GM12878 (cell line): ENCODE measurements around the gene PLEKHN1. TPM values are rescaled to one million over a fixed set of nuclear protein-coding genes. Genes with fewer than 3 reads are reported as not detected.

Experiments used
- ATAC-seq: fragments of 200-7000 bp; cut with Tn5 transposase; 3 replicates; pipeline ENCODE4 v1.9.1; 2020; ENCODE audit warnings: mild to moderate bottlenecking, moderate library complexity
- BruUV-seq: library from RNA; stranded (reverse); fragments of 400-500 nt; replicated peaks from 2 replicates; lab custom pipeline; 2021; lab: Mats Ljungman, UMichigan
- CTCF ChIA-PET: fragments of 300-600 bp; sonication (Branson Sonifier 250); formaldehyde crosslinking; extraction: SDS; loops from one replicate; lab custom pipeline; 2021; ENCODE audit warnings: inconsistent platforms; lab: Yijun Ruan, JAX
- POLR2A ChIA-PET: fragments of 350-600 bp; formaldehyde crosslinking; extraction: SDS; loops from one replicate; lab custom pipeline; 2021; ENCODE audit warnings: inconsistent platforms; lab: Charles Lee
- RAD21 ChIA-PET: fragments of 300-600 bp; sonication (Branson Sonifier 250); formaldehyde crosslinking; loops from one replicate; lab custom pipeline; 2023; ENCODE audit warnings: antibody characterized with exemption; ENCODE audit not compliant: unreplicated experiment; lab: Charles Lee
- SMC1A ChIA-PET: fragments of 300-600 bp; sonication (Branson Sonifier 250); formaldehyde crosslinking; loops from one replicate; lab custom pipeline; 2023; ENCODE audit not compliant: unreplicated experiment, uncharacterized antibody; lab: Charles Lee
- DNase-seq: peaks from one replicate; pipeline ENCODE4 v3.0.0-alpha.2; 2011; ENCODE audit warnings: low read depth, low spot score
- FAIRE-seq: peaks from 3 replicates; lab custom pipeline; 2011; peaks lifted over from hg19 to GRCh38; lab: Jason Lieb, UNC
- H2AFZ ChIP-seq: 2 replicates; pipeline ENCODE4 v1.6.0; 2011; ENCODE audit warnings: low read depth, low read length, control low read depth; ENCODE audit not compliant: control insufficient read depth
- H3K27ac ChIP-seq: 2 replicates; pipeline ENCODE4 v1.5.1; 2011; ENCODE audit warnings: control low read depth; ENCODE audit not compliant: control insufficient read depth, insufficient read depth
- H3K27me3 ChIP-seq, 2 experiments: replicated peaks in 1 of 2; 2 replicates each; pipeline versions ENCODE4 v1.6.0 to v1.6.1; 2011; ENCODE audit warnings: low read length in 1 of 2; ENCODE audit not compliant: control insufficient read depth in 2 of 2, insufficient read depth in 2 of 2
- H3K36me3 ChIP-seq, 2 experiments: 2 replicates each; pipeline ENCODE4 v1.5.1; 2011; ENCODE audit warnings: low read length in 1 of 2; ENCODE audit not compliant: control insufficient read depth in 2 of 2, insufficient read depth in 2 of 2
- H3K4me1 ChIP-seq: 2 replicates; pipeline ENCODE4 v1.6.1; 2011; ENCODE audit warnings: mild to moderate bottlenecking, low read length, moderate library complexity, mixed read lengths; ENCODE audit not compliant: control insufficient read depth, insufficient read depth
- H3K4me2 ChIP-seq: 2 replicates; pipeline ENCODE4 v1.6.0; 2011; ENCODE audit warnings: control low read depth; ENCODE audit not compliant: control insufficient read depth, insufficient read depth
- H3K4me3 ChIP-seq: fragments of 200-600 bp; sonication (generic); 2 replicates; pipeline ENCODE4 v1.5.1; 2016
- H3K79me2 ChIP-seq: 2 replicates; pipeline ENCODE4 v1.6.0; 2011; ENCODE audit warnings: low read length; ENCODE audit not compliant: control insufficient read depth, insufficient read depth
- H3K9ac ChIP-seq: 2 replicates; pipeline ENCODE4 v1.8.0; 2011; ENCODE audit warnings: low read length, control low read depth, mixed read lengths; ENCODE audit not compliant: control insufficient read depth, insufficient read depth
- H3K9me3 ChIP-seq: replicated peaks from 3 replicates; pipeline ENCODE4 v1.5.1; 2011; ENCODE audit warnings: mild to moderate bottlenecking, low read length; ENCODE audit not compliant: control insufficient read depth, insufficient read depth
- H4K20me1 ChIP-seq: 2 replicates; pipeline ENCODE4 v1.6.0; 2011; ENCODE audit not compliant: control insufficient read depth, insufficient read depth
- CHD2 ChIP-seq: IDR thresholded peaks from 2 replicates; pipeline ENCODE4 v1.6.1; 2011; ENCODE audit warnings: low read depth, low read length, improper control_type of control experiment, borderline replicate concordance
- CHD4 ChIP-seq: fragments of 200-600 bp; sonication (generic); IDR thresholded peaks from 2 replicates; pipeline ENCODE4 v1.6.1; 2016; ENCODE audit warnings: mild to moderate bottlenecking
- KDM1A ChIP-seq: fragments of 200-600 bp; sonication (generic); IDR thresholded peaks from 2 replicates; pipeline ENCODE4 v1.6.1; 2016; ENCODE audit warnings: borderline replicate concordance
- MEF2A ChIP-seq: IDR thresholded peaks from 2 replicates; pipeline ENCODE4 v1.6.1; 2011; ENCODE audit warnings: low read depth, mild to moderate bottlenecking, low read length, moderate library complexity; ENCODE audit not compliant: insufficient read depth
- MLLT1 ChIP-seq: fragments of 450-650 bp; IDR thresholded peaks from 2 replicates; pipeline ENCODE4 v1.6.1; 2016; ENCODE audit warnings: mild to moderate bottlenecking
- RUNX3 ChIP-seq: IDR thresholded peaks from 2 replicates; pipeline ENCODE4 v1.6.1; 2012; ENCODE audit warnings: low read length, inconsistent platforms
- STAT1 ChIP-seq: fragments of 450-650 bp; conservative IDR thresholded peaks from 2 replicates; pipeline ENCODE4 v1.6.1; 2014; ENCODE audit warnings: antibody characterized with exemption, mild to moderate bottlenecking
- WGBS: methylation state at CpG from one replicate; pipeline ENCODE4 v1.1.6; 2016; ENCODE audit warnings: low lambda C conversion rate; ENCODE audit not compliant: insufficient replicate concordance, insufficient coverage; ENCODE audit errors: missing lambda C conversion rate; 5-methylcytosine and 5-hydroxymethylcytosine counted together
- in situ Hi-C: fragments of 300-500 bp; cut with MboI; formaldehyde crosslinking; loops from 9 replicates; pipeline ENCODE4 v1.14.3; 2018; ENCODE audit warnings: mixed read lengths
- intact Hi-C: fragments of 100-400 bp; cut with micrococcal nuclease; formaldehyde crosslinking; loops from one replicate; pipeline ENCODE4 v1.14.2; 2022; ENCODE audit not compliant: unreplicated experiment
- polyA plus RNA-seq, 11 experiments: library from polyadenylated mRNA; depleted of rRNA in 4 of 11; unstranded in 6 of 11; stranded (reverse) in 5 of 11; fragments of >200 nt; fragmentation: Nextera tagmentation in 4 of 11; fragmentation: Illumina TruSeq in 1 of 11; extraction: Ambion mirVana in 4 of 11; extraction: Trizol in 1 of 11; gene quantifications; 1 replicate in 1 of 11; 2 replicates in 10 of 11; pipeline versions ENCODE4 v1.2.1 to v1.2.3, GENCODE V29; 2011 to 2016; ENCODE audit warnings: inconsistent platforms in 2 of 11, missing spikeins in 2 of 11, low read depth in 1 of 11
- total RNA-seq, 4 experiments: library from RNA; depleted of rRNA in 3 of 4; stranded (reverse); fragments of >200 nt in 3 of 4; fragmentation: Illumina TruSeq in 1 of 4; extraction: Trizol in 1 of 4; gene quantifications; 2 replicates each; pipeline versions ENCODE4 v1.2.1 to v1.2.3, GENCODE V29; 2013 to 2021
- TF ChIP-seq, protein P1 (sequence below): IDR thresholded peaks from 2 replicates; pipeline ENCODE4 v1.6.1; 2012; ENCODE audit warnings: low read depth, low read length, improper control_type of control experiment

Gene PLEKHN1
- total and polyA plus RNA-seq, 10 of the 15 experiments (the other 5 are each of a cell fraction or from before 2014, with no cell fraction given): 0.04 to 0.26 (median 0.18) TPM; not detected in 6

DNA sequence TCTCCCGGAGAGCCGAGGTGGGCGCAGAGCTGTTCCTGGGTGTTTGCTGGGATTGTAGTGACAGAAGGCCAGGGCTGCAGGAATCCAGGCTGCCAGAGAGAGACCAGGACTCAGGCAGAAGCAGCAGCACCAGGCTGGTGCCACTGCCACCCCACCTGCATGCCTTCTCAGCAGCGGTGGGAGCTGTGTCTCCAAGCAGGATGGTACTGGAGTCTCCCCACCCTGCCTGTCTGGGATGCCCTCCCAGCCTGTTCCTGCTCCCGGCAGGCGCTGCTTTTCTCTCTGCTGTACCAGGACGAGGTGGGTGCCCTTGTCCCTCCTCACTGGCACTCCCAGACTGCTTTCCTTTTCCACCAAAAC lies 38.1 kb downstream of the PLEKHN1 start:
- ATAC-seq: no peak
- DNase-seq: no peak
- BruUV-seq: no TSS peak

More for the DNA sequence above, 38.1 kb downstream of the PLEKHN1 start:
- Histone ChIP-seq H3K9me3 (peaks cover 2% of the 10 kb centered on the region; the same call in 1 of the 3 replicates), H2AFZ (no peak overlapping the region), H3K27ac (no peak overlapping the region), H3K4me1 (peaks cover 26% of the 10 kb centered on the region), H3K4me3 (no peak overlapping the region), H3K9ac (no peak overlapping the region), H4K20me1 (no peaks in the 10 kb centered on the region), H3K27me3 (peaks cover 0 to 9% of the 10 kb centered on the region in 2 experiments; a peak in 2 of 4 replicates), H3K4me2 (no peak overlapping the region), H3K36me3 (no peaks in the 10 kb centered on the region), H3K79me2 (no peaks in the 10 kb centered on the region)
- CTCF ChIA-PET: interaction anchor here (0.9 to 5.6 kb wide), 3 partner anchors 9 to 21 kb away, joined by 3 to 56 read pairs (median 37); partner anchors contain the start of genes ISG15 and PERM1
- RAD21 ChIA-PET: no interaction called here
- SMC1A ChIA-PET: no interaction called here
- intact Hi-C loops (no loop called here), in situ Hi-C loops (no loop called here)
- POLR2A ChIA-PET: interaction anchor here (1.0 to 5.4 kb wide), 3 partner anchors 9 to 17 kb away, joined by 3 to 22 read pairs (median 6); partner anchors contain the start of genes AGRN and ISG15
- TF ChIP-seq CHD4 (no peak), KDM1A (no peak), MLLT1 (no peak), CHD2 (no peak), RUNX3 (no peak), MEF2A (no peak), STAT1 (no peak)
- TF ChIP-seq, protein P1, sequence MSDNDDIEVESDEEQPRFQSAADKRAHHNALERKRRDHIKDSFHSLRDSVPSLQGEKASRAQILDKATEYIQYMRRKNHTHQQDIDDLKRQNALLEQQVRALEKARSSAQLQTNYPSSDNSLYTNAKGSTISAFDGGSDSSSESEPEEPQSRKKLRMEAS: no peak
- WGBS: 70% methylated on average over 7 of the region's 7 CpGs
- no peak for FAIRE-seq
